A673 (cell line): Measurements from ENCODE around the gene LCE2A. TPM values are rescaled to one million over a fixed set of nuclear protein-coding genes. Genes with fewer than 3 reads are reported as not detected.
"Not testable (repeated sequence)": the region's sequence is repeated elsewhere in the genome, so short reads cannot be mapped to it uniquely, and the experiment has no call there.

Experiments used
- BruUV-seq: library from RNA; stranded (reverse); fragments of 400-500 nt; replicated peaks from 2 replicates; lab custom pipeline; 2021; lab: Mats Ljungman, UMichigan
- CTCF ChIA-PET: fragments of 300-600 bp; sonication (Branson Sonifier 250); formaldehyde crosslinking; loops from one replicate; lab custom pipeline; 2022; ENCODE audit warnings: antibody characterized with exemption; lab: Charles Lee
- POLR2A ChIA-PET: fragments of 300-600 bp; sonication (Branson Sonifier 250); formaldehyde crosslinking; loops from one replicate; lab custom pipeline; 2022; ENCODE audit warnings: antibody characterized with exemption; ENCODE audit not compliant: low non-redundant PET; lab: Charles Lee
- DNase-seq: peaks from one replicate; pipeline ENCODE4 v3.0.0-alpha.2; 2015; ENCODE audit warnings: low spot score
- H3K27ac ChIP-seq: fragments of 200-600 bp; sonication (generic); 2 replicates; pipeline ENCODE4 v1.5.1; 2016; ENCODE audit warnings: mixed run types, low read depth, mild to moderate bottlenecking, mixed read lengths, antibody characterized with exemption, low read length; ENCODE audit not compliant: poor library complexity, severe bottlenecking
- H3K27me3 ChIP-seq: fragments of 200-600 bp; sonication (generic); replicated peaks from 2 replicates; pipeline ENCODE4 v1.6.1; 2017; ENCODE audit warnings: mixed run types, low read depth, mild to moderate bottlenecking, mixed read lengths, antibody characterized with exemption, low read length; ENCODE audit not compliant: insufficient read depth, poor library complexity
- H3K36me3 ChIP-seq: fragments of 200-600 bp; sonication (generic); 2 replicates; pipeline ENCODE4 v1.6.1; 2016; ENCODE audit warnings: mixed run types, mild to moderate bottlenecking, mixed read lengths, antibody characterized with exemption, low read length; ENCODE audit not compliant: insufficient read depth, poor library complexity, severe bottlenecking
- H3K4me1 ChIP-seq: fragments of 200-600 bp; sonication (generic); 2 replicates; pipeline ENCODE4 v1.6.1; 2017; ENCODE audit warnings: mixed run types, mild to moderate bottlenecking, mixed read lengths, antibody characterized with exemption, low read length; ENCODE audit not compliant: insufficient read depth, poor library complexity, severe bottlenecking
- H3K4me3 ChIP-seq: fragments of 200-600 bp; sonication (generic); 2 replicates; pipeline ENCODE4 v1.5.1; 2016; ENCODE audit warnings: low read depth, mixed run types, mild to moderate bottlenecking, mixed read lengths, low read length; ENCODE audit not compliant: poor library complexity, severe bottlenecking
- H3K9me3 ChIP-seq: fragments of 200-600 bp; sonication (generic); 2 replicates; pipeline ENCODE4 v1.6.1; 2016; ENCODE audit warnings: mixed run types, low read depth, mild to moderate bottlenecking, mixed read lengths, antibody characterized with exemption, low read length; ENCODE audit not compliant: poor library complexity, severe bottlenecking
- CTCF ChIP-seq: fragments of 300-800, 200-600 bp; sonication (generic); conservative IDR thresholded peaks from 2 replicates; pipeline ENCODE4 v1.5.1; 2017; ENCODE audit warnings: low read depth, mild to moderate bottlenecking, antibody characterized with exemption, low read length, moderate library complexity, mixed read lengths
- EZH2 ChIP-seq: fragments of 200-600 bp; sonication (generic); IDR thresholded peaks from 2 replicates; pipeline ENCODE4 v1.6.1; 2017; ENCODE audit warnings: borderline replicate concordance, low read depth, mild to moderate bottlenecking, mixed read lengths, antibody characterized with exemption, low read length; ENCODE audit not compliant: poor library complexity, severe bottlenecking
- intact Hi-C: fragments of 100-400 bp; cut with micrococcal nuclease; formaldehyde crosslinking; loops from one replicate; pipeline ENCODE4 v1.10.0; 2022; ENCODE audit not compliant: unreplicated experiment
- total RNA-seq: library from RNA; stranded (reverse); gene quantifications from 2 replicates; pipeline ENCODE4 v1.2.3, GENCODE V29; 2021

Gene LCE2A
- total RNA-seq, 1 experiment from 2014 or later, result not detected

- Histone ChIP-seq H3K4me3 (no peak overlapping the region), H3K36me3 (no peaks in the 10 kb centered on the region), H3K27ac (no peak overlapping the region), H3K9me3 (no peaks in the 10 kb centered on the region), H3K27me3 (no peaks in the 10 kb centered on the region), H3K4me1 (no peaks in the 10 kb centered on the region)
- BruUV-seq, result no TSS peak
- no peak for DNase-seq
- ChIA-PET CTCF (no interaction called here), POLR2A (no interaction called here)
- intact Hi-C loops, result no loop called here
- TF ChIP-seq EZH2 (no peak), CTCF (no peak)
Measured at GRCh38 chr1:152667648-152668047, 30.5 kb upstream of the LCE2A start.

GRCh38 chr1:152673016-152673415 lies 25.1 kb upstream of the LCE2A start:
- intact Hi-C loops, result no loop called here
- H3K27ac ChIP-seq, result no peak overlapping the region
- CTCF ChIA-PET, result no interaction called here
- H3K4me3 ChIP-seq, result no peak overlapping the region
- H3K27me3 ChIP-seq, result peaks cover 22% of the 10 kb centered on the region
- POLR2A ChIA-PET, result no interaction called here
- no peaks in the 10 kb centered on the region for H3K36me3 ChIP-seq
- no peaks in the 10 kb centered on the region for H3K9me3 ChIP-seq
- TF ChIP-seq EZH2 (no peak), CTCF (no peak)
- DNase-seq, result no peak
- BruUV-seq, result no TSS peak
- H3K4me1 ChIP-seq, result no peaks in the 10 kb centered on the region

- H3K27ac ChIP-seq, H3K36me3 ChIP-seq, intact Hi-C loops, H3K4me3 ChIP-seq, H3K9me3 ChIP-seq, POLR2A ChIA-PET, CTCF ChIA-PET, DNase-seq, BruUV-seq, H3K4me1 ChIP-seq: not testable (repeated sequence)
- H3K27me3 ChIP-seq, result peaks cover 35% of the 10 kb centered on the region
Measured at GRCh38 chr1:152674983-152675382, 23.2 kb upstream of the LCE2A start, which contains the start of gene LCE2C. TSS of gene LCE2C (plus strand) at chr1:152675279. CDS start at chr1:152676016, 737 bp downstream.

- Histone ChIP-seq H3K4me1 (no peaks in the 10 kb centered on the region), H3K27me3 (peaks cover 33% of the 10 kb centered on the region), H3K36me3 (no peaks in the 10 kb centered on the region), H3K27ac (no peak overlapping the region), H3K9me3 (no peaks in the 10 kb centered on the region), H3K4me3 (no peak overlapping the region)
- ChIA-PET POLR2A (no interaction called here), CTCF (no interaction called here)
- no TSS peak for BruUV-seq
- TF ChIP-seq CTCF (no peak), EZH2 (no peak)
- intact Hi-C loops, result no loop called here
- no peak for DNase-seq
Measured at GRCh38 chr1:152679459-152679858, 18.7 kb upstream of the LCE2A start.
